Endometrial microvascular endothelial cells (primary cell): ENCODE measurements around the gene LATS2. TPM values are rescaled to one million over a fixed set of nuclear protein-coding genes. Genes with fewer than 3 reads are reported as not detected.

Experiments
- in situ Hi-C: cut with HindIII; loops from 2 replicates; pipeline ENCODE4 v1.10.0; 2017; ENCODE audit warnings: low sequenced_read_pairs, low pct_unique_long_range_greater_than_20kb; ENCODE audit errors: inconsistent ontology term
- total RNA-seq: library from RNA; depleted of rRNA; stranded (reverse); fragments of >200 nt; gene quantifications from one replicate; pipeline ENCODE4 v1.2.3, GENCODE V29; 2015; ENCODE audit errors: inconsistent ontology term

The LATS2 gene
- 27.7 TPM for total RNA-seq

GRCh38 chr13:21061029-21061763 is at the start of gene LATS2:
Gene LATS2 (minus strand): TSS chr13:21061586. CDS start chr13:21046026, 15,560 bp downstream.
- in situ Hi-C loops, result no loop called here

- in situ Hi-C loops, result no loop called here
Observed at GRCh38 chr13:21109168-21109567, 47.8 kb upstream of the LATS2 start.

GRCh38 chr13:21106089-21106488 is 44.7 kb upstream of the LATS2 start:
- in situ Hi-C loops, result no loop called here

GRCh38 chr13:21104199-21105019 is 43.0 kb upstream of the LATS2 start:
- in situ Hi-C loops, result no loop called here

GRCh38 chr13:21101865-21102576 is 40.6 kb upstream of the LATS2 start:
- in situ Hi-C loops, result no loop called here

- in situ Hi-C loops, result no loop called here
Observed at GRCh38 chr13:21100994-21101757, 39.8 kb upstream of the LATS2 start.

- in situ Hi-C loops, result no loop called here
Observed at GRCh38 chr13:21100211-21100610, 38.8 kb upstream of the LATS2 start.

- in situ Hi-C loops, result no loop called here
Observed at GRCh38 chr13:21095311-21095710, 33.9 kb upstream of the LATS2 start.

GRCh38 chr13:21089830-21090229 is 28.4 kb upstream of the LATS2 start:
- in situ Hi-C loops, result no loop called here

GRCh38 chr13:21088534-21088933 is 27.1 kb upstream of the LATS2 start:
- in situ Hi-C loops, result no loop called here

GRCh38 chr13:21086929-21087328 is 25.5 kb upstream of the LATS2 start:
- in situ Hi-C loops, result no loop called here

- in situ Hi-C loops, result no loop called here
Observed at GRCh38 chr13:21081926-21082325, 20.5 kb upstream of the LATS2 start.

- in situ Hi-C loops, result no loop called here
Observed at GRCh38 chr13:21080593-21080891, 19.2 kb upstream of the LATS2 start.

GRCh38 chr13:21079761-21080592 is 18.6 kb upstream of the LATS2 start:
- in situ Hi-C loops, result no loop called here

- in situ Hi-C loops, result no loop called here
Observed at GRCh38 chr13:21079221-21079620, 17.8 kb upstream of the LATS2 start.

GRCh38 chr13:21078501-21078900 is 17.1 kb upstream of the LATS2 start:
- in situ Hi-C loops, result no loop called here

- in situ Hi-C loops, result no loop called here
Observed at GRCh38 chr13:21077788-21078353, 16.5 kb upstream of the LATS2 start.
